Activated CD4-positive, alpha-beta T cell treated with anti-CD3 and anti-CD28 coated beads for 36 hours (primary cell): Measurements from ENCODE around the gene ERMARD. TPM values are rescaled to one million over a fixed set of nuclear protein-coding genes. Genes with fewer than 3 reads are reported as not detected.
A peak's percentile ranks its signal among the peaks of the same experiment; 100 is the strongest.

ENCODE experiments used
- ATAC-seq: fragments of 200-7000 bp; cut with Tn5 transposase; one replicate; pipeline ENCODE4 v1.10.0; 2021; ENCODE audit warnings: mild to moderate bottlenecking, moderate library complexity
- CTCF ChIA-PET: fragments of 350-600 bp; sonication (Branson Sonifier 250); formaldehyde crosslinking; loops from one replicate; lab custom pipeline; 2021; ENCODE audit warnings: antibody characterized with exemption; lab: Charles Lee
- POLR2A ChIA-PET: fragments of 350-600 bp; sonication (Branson Sonifier 250); formaldehyde crosslinking; loops from one replicate; lab custom pipeline; 2021; ENCODE audit warnings: antibody characterized with exemption, inconsistent platforms; lab: Charles Lee
- DNase-seq: peaks from one replicate; pipeline ENCODE4 v3.0.0-alpha.2; 2020
- H3K27ac Mint-ChIP-seq: one replicate; pipeline ENCODE4 v1.8.0; 2021; ENCODE audit warnings: mixed read lengths
- H3K27me3 Mint-ChIP-seq: one replicate; pipeline ENCODE4 v1.8.0; 2021; ENCODE audit warnings: mixed read lengths
- H3K36me3 Mint-ChIP-seq: one replicate; pipeline ENCODE4 v1.8.0; 2021; ENCODE audit warnings: low read depth, mixed read lengths
- H3K4me1 Mint-ChIP-seq: one replicate; pipeline ENCODE4 v1.8.0; 2021; ENCODE audit warnings: mixed read lengths
- H3K4me3 Mint-ChIP-seq: one replicate; pipeline ENCODE4 v1.8.0; 2021; ENCODE audit warnings: mild to moderate bottlenecking, moderate library complexity, mixed read lengths
- H3K9me3 Mint-ChIP-seq: one replicate; pipeline ENCODE4 v1.8.0; 2021; ENCODE audit warnings: low read depth, mixed read lengths
- intact Hi-C, 2 experiments: fragments of 100-400 bp; cut with DNase I in 1 of 2; cut with micrococcal nuclease in 1 of 2; formaldehyde crosslinking; loops; one replicate each; pipeline versions ENCODE4 v1.14.2 to v1.15.1; 2022 to 2024; cut with DNase I, micrococcal nuclease
- total RNA-seq, 2 experiments: library from RNA; stranded (reverse); gene quantifications; one replicate each; pipeline ENCODE4 v1.2.3, GENCODE V29; 2021

Gene ERMARD
- total RNA-seq, 2 experiments from 2014 or later: 19.2 to 30.2 TPM

- no peaks in the 10 kb centered on the region for H3K4me1 Mint-ChIP-seq
- ATAC-seq (no peak), DNase-seq (no peak)
- no peaks in the 10 kb centered on the region for H3K27me3 Mint-ChIP-seq
- no peak overlapping the region for H3K4me3 Mint-ChIP-seq
- intact Hi-C loops: no loop called here
- H3K9me3 Mint-ChIP-seq: peaks cover 4% of the 10 kb centered on the region
- no peak overlapping the region for H3K27ac Mint-ChIP-seq
- CTCF ChIA-PET: no interaction called here
- peaks cover 38% of the 10 kb centered on the region for H3K36me3 Mint-ChIP-seq
- POLR2A ChIA-PET: no interaction called here
Measured at GRCh38 chr6:169783401-169783800, 32.0 kb downstream of the ERMARD start.

- DNase-seq (no peak), ATAC-seq (no peak)
- Mint-ChIP-seq H3K4me3 (no peak overlapping the region), H3K4me1 (no peaks in the 10 kb centered on the region), H3K27me3 (no peaks in the 10 kb centered on the region), H3K9me3 (peaks cover 4% of the 10 kb centered on the region), H3K36me3 (peaks cover 34% of the 10 kb centered on the region), H3K27ac (no peak overlapping the region)
- CTCF ChIA-PET: no interaction called here
- POLR2A ChIA-PET: no interaction called here
- intact Hi-C loops: no loop called here
Measured at GRCh38 chr6:169783971-169784820, 32.8 kb downstream of the ERMARD start.

GRCh38 chr6:169784821-169785340, 33.5 kb downstream of the ERMARD start:
- Mint-ChIP-seq H3K4me3 (no peak overlapping the region), H3K27me3 (no peaks in the 10 kb centered on the region), H3K4me1 (peaks cover 4% of the 10 kb centered on the region), H3K9me3 (peaks cover 4% of the 10 kb centered on the region), H3K27ac (no peak overlapping the region), H3K36me3 (peaks cover 30% of the 10 kb centered on the region)
- DNase-seq: no peak
- ChIA-PET POLR2A (no interaction called here), CTCF (no interaction called here)
- intact Hi-C loops: no loop called here
- ATAC-seq: no peak

GRCh38 chr6:169785566-169785965, 34.1 kb downstream of the ERMARD start:
- POLR2A ChIA-PET: no interaction called here

GRCh38 chr6:169786349-169786748, 34.9 kb downstream of the ERMARD start:
- Mint-ChIP-seq H3K27ac (no peak overlapping the region), H3K9me3 (peaks cover 2% of the 10 kb centered on the region), H3K36me3 (peaks cover 18% of the 10 kb centered on the region), H3K4me1 (peaks cover 16% of the 10 kb centered on the region), H3K27me3 (peaks cover 6% of the 10 kb centered on the region), H3K4me3 (no peak overlapping the region)
- DNase-seq (no peak), ATAC-seq (no peak)
- CTCF ChIA-PET: no interaction called here
- intact Hi-C loops: no loop called here
- POLR2A ChIA-PET: no interaction called here

More at GRCh38 chr6:169785566-169785965, 34.1 kb downstream of the ERMARD start:
- peaks cover 4% of the 10 kb centered on the region for H3K9me3 Mint-ChIP-seq
- CTCF ChIA-PET: no interaction called here
- H3K27me3 Mint-ChIP-seq: no peaks in the 10 kb centered on the region
- H3K4me3 Mint-ChIP-seq: no peak overlapping the region
- H3K36me3 Mint-ChIP-seq: peaks cover 24% of the 10 kb centered on the region
- peaks cover 10% of the 10 kb centered on the region for H3K4me1 Mint-ChIP-seq
- intact Hi-C loops: no loop called here
- no peak for ATAC-seq
- DNase-seq: no peak
- H3K27ac Mint-ChIP-seq: no peak overlapping the region

GRCh38 chr6:169787797-169788196, 36.4 kb downstream of the ERMARD start:
- Mint-ChIP-seq H3K27ac (no peak overlapping the region), H3K4me1 (peaks cover 18% of the 10 kb centered on the region), H3K36me3 (peaks cover 14% of the 10 kb centered on the region), H3K4me3 (no peak overlapping the region), H3K27me3 (peaks cover 8% of the 10 kb centered on the region), H3K9me3 (peaks cover under 1% of the 10 kb centered on the region)
- CTCF ChIA-PET: interaction anchor here (0.7 to 0.8 kb wide), 2 partner anchors 38 to 692 kb away, joined by 3 read pairs; no protein-coding TSS in a partner anchor
- ATAC-seq: no peak
- intact Hi-C loops: no loop called here
- POLR2A ChIA-PET: no interaction called here
- DNase-seq: no peak

GRCh38 chr6:169788809-169789145, 37.4 kb downstream of the ERMARD start:
- no peak overlapping the region for H3K4me3 Mint-ChIP-seq
- POLR2A ChIA-PET: no interaction called here
- H3K27me3 Mint-ChIP-seq: peaks cover 12% of the 10 kb centered on the region
- H3K9me3 Mint-ChIP-seq: no peaks in the 10 kb centered on the region
- intact Hi-C loops: no loop called here
- CTCF ChIA-PET: interaction anchor here (2.5 to 3.5 kb wide), 5 partner anchors 9 to 741 kb away, joined by 11 to 55 read pairs (median 13); no protein-coding TSS in a partner anchor
- H3K4me1 Mint-ChIP-seq: peaks cover 18% of the 10 kb centered on the region
- H3K36me3 Mint-ChIP-seq: peaks cover 6% of the 10 kb centered on the region
- no peak overlapping the region for H3K27ac Mint-ChIP-seq
- ATAC-seq (no peak), DNase-seq (no peak)

- peaks cover 18% of the 10 kb centered on the region for H3K4me1 Mint-ChIP-seq
- no peaks in the 10 kb centered on the region for H3K9me3 Mint-ChIP-seq
- peaks cover 12% of the 10 kb centered on the region for H3K27me3 Mint-ChIP-seq
- intact Hi-C loops: no loop called here
- peak overlapping the region; percentile 77 for H3K4me3 Mint-ChIP-seq
- peaks cover under 1% of the 10 kb centered on the region for H3K36me3 Mint-ChIP-seq
- H3K27ac Mint-ChIP-seq: peak overlapping the region; percentile 67
- DNase-seq (no peak), ATAC-seq (no peak)
- CTCF ChIA-PET: interaction anchor here (0.5 to 3.5 kb wide), 28 partner anchors 9 to 832 kb away, joined by 3 to 55 read pairs (median 4); partner anchors contain the start of gene ERMARD
- POLR2A ChIA-PET: no interaction called here
Measured at GRCh38 chr6:169789146-169789943, 37.9 kb downstream of the ERMARD start.

- no peaks in the 10 kb centered on the region for H3K36me3 Mint-ChIP-seq
- no peaks in the 10 kb centered on the region for H3K9me3 Mint-ChIP-seq
- peaks cover 12% of the 10 kb centered on the region for H3K27me3 Mint-ChIP-seq
- peak overlapping the region; percentile 77 for H3K4me3 Mint-ChIP-seq
- ChIA-PET POLR2A (interaction anchor here (0.6 kb wide), 1 partner anchor 94 kb away, joined by 4 read pairs; no protein-coding TSS in a partner anchor), CTCF (interaction anchor here (0.5 to 3.5 kb wide), 31 partner anchors 8 to 833 kb away, joined by 3 to 55 read pairs (median 4); partner anchors contain the start of gene ERMARD)
- intact Hi-C loops: loop anchor here (1.0 to 5.0 kb wide), 5 partner anchors 41 to 740 kb away; partner anchors contain the start of gene DLL1 (in 1 of the 2)
- peak overlapping the region; percentile 67 for H3K27ac Mint-ChIP-seq
- H3K4me1 Mint-ChIP-seq: peaks cover 18% of the 10 kb centered on the region
- DNase-seq (peak; percentile 88), ATAC-seq (peak; percentile 96)
Measured at GRCh38 chr6:169789944-169790927, 38.8 kb downstream of the ERMARD start.

- no peaks in the 10 kb centered on the region for H3K36me3 Mint-ChIP-seq
- no peak overlapping the region for H3K27ac Mint-ChIP-seq
- no peak for ATAC-seq
- H3K4me1 Mint-ChIP-seq: peaks cover 18% of the 10 kb centered on the region
- no peak for DNase-seq
- H3K9me3 Mint-ChIP-seq: no peaks in the 10 kb centered on the region
- no peak overlapping the region for H3K4me3 Mint-ChIP-seq
- H3K27me3 Mint-ChIP-seq: peaks cover 12% of the 10 kb centered on the region
- intact Hi-C loops: loop anchor here in 1 of 2 experiments (2.0 to 5.0 kb wide), 2 partner anchors 139 to 501 kb away; partner anchors contain the start of gene DLL1
- ChIA-PET CTCF (interaction anchor here (3.5 kb wide), 1 partner anchor 13 kb away, joined by 55 read pairs; no protein-coding TSS in a partner anchor), POLR2A (no interaction called here)
Measured at GRCh38 chr6:169791721-169792131, 40.3 kb downstream of the ERMARD start.
